HepG2 (cell line): ENCODE measurements around the gene RARA. TPM values are rescaled to one million over a fixed set of nuclear protein-coding genes. Genes with fewer than 3 reads are reported as not detected.
A peak's percentile ranks its signal among the peaks of the same experiment; 100 is the strongest.

Source experiments
- AKAP8 ChIP-seq: sonication (generic); formaldehyde crosslinking; IDR thresholded peaks from 2 replicates; pipeline ENCODE4 v1.5.1; 2020; ENCODE audit warnings: mild to moderate bottlenecking, missing genetic modification reagents
- CREB1 ChIP-seq, 2 experiments: fragments of 450-650 bp in 1 of 2; IDR thresholded peaks; 2 replicates each; pipeline ENCODE4 v1.6.1; 2016 to 2017; ENCODE audit warnings: control low read depth in 1 of 2, mild to moderate bottlenecking in 1 of 2, missing compliant biosample characterization in 1 of 2, missing genetic modification characterization in 1 of 2
- DDIT3 ChIP-seq: sonication (generic); formaldehyde crosslinking; IDR thresholded peaks from 2 replicates; pipeline ENCODE4 v1.4.0; 2020; ENCODE audit warnings: mild to moderate bottlenecking, missing genetic modification reagents
- ETS1 ChIP-seq: sonication (generic); formaldehyde crosslinking; IDR thresholded peaks from 2 replicates; pipeline ENCODE4 v1.4.0; 2020; ENCODE audit warnings: missing genetic modification reagents
- FOXA3 ChIP-seq: IDR thresholded peaks from 2 replicates; pipeline ENCODE4 v1.6.1; 2016; ENCODE audit warnings: missing genetic modification reagents, missing compliant biosample characterization
- GATA4 ChIP-seq: sonication (generic); IDR thresholded peaks from 2 replicates; pipeline ENCODE4 v1.6.1; 2016; ENCODE audit warnings: antibody characterized with exemption, low read depth, borderline replicate concordance
- HNRNPL ChIP-seq: fragments of 200-400 bp; formaldehyde crosslinking; IDR thresholded peaks from 2 replicates; pipeline ENCODE4 v1.6.1; 2017; ENCODE audit warnings: mild to moderate bottlenecking, low read depth, low read length
- MAX ChIP-seq: IDR thresholded peaks from 2 replicates; pipeline ENCODE4 v1.6.1; 2012; ENCODE audit warnings: inconsistent platforms
- MED1 ChIP-seq: sonication (generic); formaldehyde crosslinking; IDR thresholded peaks from 2 replicates; pipeline ENCODE4 v1.4.0; 2020; ENCODE audit warnings: missing genetic modification reagents
- MIER3 ChIP-seq: IDR thresholded peaks from 2 replicates; pipeline ENCODE4 v1.6.1; 2016; ENCODE audit warnings: missing compliant biosample characterization, borderline replicate concordance
- NPAS2 ChIP-seq: sonication (generic); formaldehyde crosslinking; IDR thresholded peaks from 2 replicates; pipeline ENCODE4 v1.8.0; 2022; ENCODE audit warnings: mild to moderate bottlenecking, missing genetic modification reagents, borderline replicate concordance
- PHF21A ChIP-seq: sonication (generic); formaldehyde crosslinking; IDR thresholded peaks from 2 replicates; pipeline ENCODE4 v1.5.0; 2020; ENCODE audit warnings: mild to moderate bottlenecking, missing genetic modification reagents
- RERE ChIP-seq: IDR thresholded peaks from 2 replicates; pipeline ENCODE4 v1.6.1; 2016; ENCODE audit warnings: low read depth, missing genetic modification reagents, missing compliant biosample characterization
- SMYD3 ChIP-seq: sonication (generic); formaldehyde crosslinking; IDR thresholded peaks from 2 replicates; pipeline ENCODE4 v1.8.1; 2023; ENCODE audit warnings: mild to moderate bottlenecking, missing genetic modification reagents
- ZBTB42 ChIP-seq: sonication (generic); formaldehyde crosslinking; IDR thresholded peaks from 2 replicates; pipeline ENCODE4 v1.5.0; 2020; ENCODE audit warnings: mild to moderate bottlenecking, missing genetic modification reagents
- ZFX ChIP-seq: sonication (generic); formaldehyde crosslinking; IDR thresholded peaks from 2 replicates; pipeline ENCODE4 v1.4.0; 2020; ENCODE audit warnings: mild to moderate bottlenecking, low read depth, missing genetic modification reagents, moderate library complexity
- ZMYM2 ChIP-seq: sonication (generic); formaldehyde crosslinking; IDR thresholded peaks from 2 replicates; pipeline ENCODE4 v1.8.0; 2022; ENCODE audit warnings: mild to moderate bottlenecking, missing genetic modification reagents
- ZNF12 ChIP-seq: sonication (generic); formaldehyde crosslinking; IDR thresholded peaks from 2 replicates; pipeline ENCODE4 v1.5.0; 2020; ENCODE audit warnings: missing genetic modification reagents
- ZNF205 ChIP-seq: IDR thresholded peaks from 2 replicates; pipeline ENCODE4 v1.6.1; 2018; ENCODE audit warnings: missing biosample characterization, missing genetic modification reagents
- ZNF317 ChIP-seq: sonication (generic); formaldehyde crosslinking; IDR thresholded peaks from 2 replicates; pipeline ENCODE4 v1.5.0; 2020; ENCODE audit warnings: mild to moderate bottlenecking, missing genetic modification reagents
- ZNF33A ChIP-seq: sonication (generic); formaldehyde crosslinking; IDR thresholded peaks from 2 replicates; pipeline ENCODE4 v1.5.1; 2020; ENCODE audit warnings: missing genetic modification reagents, mild to moderate bottlenecking, moderate library complexity, borderline replicate concordance
- ZNF766 ChIP-seq: sonication (generic); formaldehyde crosslinking; IDR thresholded peaks from 2 replicates; pipeline ENCODE4 v1.5.0; 2020; ENCODE audit warnings: missing genetic modification reagents, borderline replicate concordance
- ZNF800 ChIP-seq: sonication (generic); formaldehyde crosslinking; IDR thresholded peaks from 2 replicates; pipeline ENCODE4 v1.4.0; 2020; ENCODE audit warnings: missing genetic modification reagents
- polyA plus RNA-seq, 8 experiments: library from polyadenylated mRNA; depleted of rRNA in 3 of 8; stranded (reverse) in 7 of 8; unstranded in 1 of 8; fragments of >200 nt; fragmentation: Illumina TruSeq in 4 of 8; extraction: Trizol in 4 of 8; gene quantifications; 2 replicates each; pipeline versions ENCODE4 v1.2.1 to v1.2.3, GENCODE V29; 2011 to 2016; ENCODE audit warnings: low read depth in 4 of 8, missing spikeins in 1 of 8, mixed read lengths in 1 of 8; ENCODE audit not compliant: insufficient read depth in 1 of 8
- total RNA-seq, 5 experiments: library from RNA; depleted of rRNA; stranded (reverse); fragments of >200 nt; fragmentation: Illumina TruSeq; extraction: Trizol; gene quantifications; 2 replicates each; pipeline ENCODE4 v1.2.3, GENCODE V29; 2016; ENCODE audit warnings: low read depth in 1 of 5

The RARA gene
- total and polyA plus RNA-seq, 2 of the 13 experiments (the other 11 are each of a cell fraction or from before 2014, with no cell fraction given) = 6.4 to 8.6 TPM

GRCh38 chr17:40268141-40268712, 40.8 kb upstream of the RARA start (continued):
- TF ChIP-seq RERE (CRISPR knock-in tag) (no peak), PHF21A (CRISPR knock-in tag) (0 out of 2 replicates have a peak, but pooled peaks have one; percentile 22), ZMYM2 (CRISPR knock-in tag) (no peak), ZNF33A (CRISPR knock-in tag) (no peak), HNRNPL (no peak), FOXA3 (CRISPR knock-in tag) (no peak), ZNF205 (CRISPR knock-in tag) (no peak), DDIT3 (CRISPR knock-in tag) (no peak), MIER3 (CRISPR knock-in tag) (no peak), CREB1 (IDR thresholded peaks at IDR 0.05) (no peak), CREB1 (CRISPR knock-in tag; IDR thresholded peaks at IDR 0.05) (peak; percentile 17; the same call in 1 of the 2 replicates), SMYD3 (CRISPR knock-in tag) (no peak), MAX (no peak), NPAS2 (CRISPR knock-in tag) (no peak), AKAP8 (CRISPR knock-in tag) (no peak), GATA4 (no peak), ETS1 (CRISPR knock-in tag) (no peak), ZNF12 (CRISPR knock-in tag) (no peak), ZFX (CRISPR knock-in tag) (0 out of 2 replicates have a peak, but pooled peaks have one; percentile 26), ZBTB42 (no peak), ZNF317 (CRISPR knock-in tag) (peak; percentile 92), ZNF800 (CRISPR knock-in tag) (no peak), ZNF766 (CRISPR knock-in tag) (no peak), MED1 (no peak)
